ENCODE measurements around the gene ATP11A. TPM values are rescaled to one million over a fixed set of nuclear protein-coding genes. Genes with fewer than 3 reads are reported as not detected.

Gene ATP11A
- total and polyA plus RNA-seq, 2 experiments from 2014 or later: 12.3 to 52.6 TPM

- TF ChIP-seq CREB1 (CRISPR knock-in tag; IDR thresholded peaks at IDR 0.05; ENCODE audit: low read depth): no peak
- TF ChIP-seq EZH2phosphoT487 (IDR thresholded peaks at IDR 0.05; ENCODE audit: unreplicated experiment): no peak
- TF ChIP-seq EZH2 (IDR thresholded peaks at IDR 0.05; ENCODE audit: low read depth, unreplicated experiment): no peak
- no peak for TF ChIP-seq ZNF331 (CRISPR knock-in tag; IDR thresholded peaks at IDR 0.05; ENCODE audit: low read depth)
- no peak for TF ChIP-seq REST (IDR thresholded peaks at IDR 0.05; ENCODE audit: unreplicated experiment)
Observed at GRCh38 chr13:112775791-112776279, 86.0 kb downstream of the ATP11A start (continued).

- Mint-ChIP-seq H3K36me3 (ENCODE audit: low read depth) (peaks cover 14% of the 10 kb centered on the region; the same call in 2 of the 3 replicates), H3K27me3 (ENCODE audit: insufficient read depth, low read depth, poor library complexity) (peaks cover 19% of the 10 kb centered on the region), H3K27ac (peak overlapping the region; percentile 52; the same call in 1 of the 2 replicates), H3K4me1 (peaks cover 46% of the 10 kb centered on the region), H3K4me3 (no peak overlapping the region; the same call in 2 of the 3 replicates), H3K9me3 (no peaks in the 10 kb centered on the region)
- Histone ChIP-seq H3K4me2 (no peak overlapping the region), H2AFZ (no peak overlapping the region), H3K27me3 (ENCODE audit: insufficient read depth) (no peaks in the 10 kb centered on the region), H3K79me2 (replicated peaks; ENCODE audit: insufficient read depth) (peaks cover 71% of the 10 kb centered on the region), H3K4me3 (no peak overlapping the region), H4K20me1 (replicated peaks; ENCODE audit: insufficient read depth) (peaks cover 14% of the 10 kb centered on the region), H3K36me3 (ENCODE audit: insufficient read depth) (no peaks in the 10 kb centered on the region), H3K4me1 (ENCODE audit: insufficient read depth) (peaks cover 13% of the 10 kb centered on the region), H3K27ac (ENCODE audit: low read depth) (no peak overlapping the region), H3F3A (replicated peaks; ENCODE audit: low read depth) (no peaks in the 10 kb centered on the region), H3K9me2 (ENCODE audit: insufficient read depth) (no peaks in the 10 kb centered on the region)
- ATAC-seq (no peak), DNase-seq (ENCODE audit: low spot score) (no peak)
- no peak for TF ChIP-seq ETS1 (IDR thresholded peaks at IDR 0.05)
- TF ChIP-seq STAT1 (IDR thresholded peaks at IDR 0.05; ENCODE audit: unreplicated experiment): no peak
- no peak for TF ChIP-seq ZNF114 (CRISPR knock-in tag; IDR thresholded peaks at IDR 0.05)
- TF ChIP-seq EZH2phosphoT487 (IDR thresholded peaks at IDR 0.05; ENCODE audit: unreplicated experiment): no peak
- TF ChIP-seq ZNF331 (CRISPR knock-in tag; IDR thresholded peaks at IDR 0.05; ENCODE audit: low read depth): no peak
- no peak for TF ChIP-seq ZNF462 (CRISPR knock-in tag; IDR thresholded peaks at IDR 0.05)
- TF ChIP-seq REST (IDR thresholded peaks at IDR 0.05; ENCODE audit: unreplicated experiment): no peak
- TF ChIP-seq CREB1 (CRISPR knock-in tag; IDR thresholded peaks at IDR 0.05; ENCODE audit: low read depth): no peak
- TF ChIP-seq NANOG (IDR thresholded peaks at IDR 0.05; ENCODE audit: borderline replicate concordance): no peak
Observed at GRCh38 chr13:112776354-112776753, 86.5 kb downstream of the ATP11A start.

Measured in GM23338 (cell line).